H9 (cell line): ENCODE results near the gene AFAP1L2. TPM values are rescaled to one million over a fixed set of nuclear protein-coding genes. Genes with fewer than 3 reads are reported as not detected.

ENCODE experiments used
- DNase-seq: peaks from one replicate; pipeline ENCODE4 v3.0.0-alpha.2; 2017
- H2AFZ ChIP-seq: one replicate; pipeline ENCODE4 v1.6.1; 2013; ENCODE audit warnings: mild to moderate bottlenecking, low read length, control low read depth, moderate library complexity
- H2AK5ac ChIP-seq: 2 replicates; pipeline ENCODE4 v1.6.1; 2013; ENCODE audit warnings: low read length, control low read depth, mixed read lengths; ENCODE audit not compliant: insufficient read length
- H2BK120ac ChIP-seq: one replicate; pipeline ENCODE4 v1.6.1; 2013; ENCODE audit warnings: low read depth, mild to moderate bottlenecking, low read length, control low read depth, inconsistent platforms; ENCODE audit not compliant: poor library complexity, severe bottlenecking
- H2BK12ac ChIP-seq: 2 replicates; pipeline ENCODE4 v1.6.1; 2013; ENCODE audit warnings: low read length, control low read depth, mixed read lengths, low read depth; ENCODE audit not compliant: insufficient read length
- H2BK15ac ChIP-seq: 2 replicates; pipeline ENCODE4 v1.6.1; 2013; ENCODE audit warnings: low read depth, low read length, control low read depth
- H2BK20ac ChIP-seq: one replicate; pipeline ENCODE4 v1.6.1; 2013; ENCODE audit warnings: low read depth, mild to moderate bottlenecking, low read length, control low read depth, inconsistent platforms; ENCODE audit not compliant: poor library complexity, severe bottlenecking
- H2BK5ac ChIP-seq: 2 replicates; pipeline ENCODE4 v1.6.1; 2013; ENCODE audit warnings: low read length, control low read depth, mixed read lengths; ENCODE audit not compliant: insufficient read length
- H3K14ac ChIP-seq: 2 replicates; pipeline ENCODE4 v1.6.1; 2013; ENCODE audit warnings: low read length, control low read depth; ENCODE audit not compliant: insufficient read depth
- H3K18ac ChIP-seq: 2 replicates; pipeline ENCODE4 v1.6.1; 2013; ENCODE audit warnings: low read depth, mild to moderate bottlenecking, mixed read lengths, low read length, control low read depth; ENCODE audit not compliant: insufficient read length
- H3K23ac ChIP-seq: 2 replicates; pipeline ENCODE4 v1.6.1; 2013; ENCODE audit warnings: low read length, control low read depth, mixed read lengths, low read depth; ENCODE audit not compliant: insufficient read length
- H3K23me2 ChIP-seq: 2 replicates; pipeline ENCODE4 v1.6.1; 2013; ENCODE audit warnings: low read depth, mild to moderate bottlenecking, mixed read lengths, low read length, control low read depth; ENCODE audit not compliant: insufficient read length, poor library complexity, severe bottlenecking
- H3K27ac ChIP-seq: 2 replicates; pipeline ENCODE4 v1.5.1; 2013; ENCODE audit warnings: low read length, control low read depth, mixed read lengths, low read depth; ENCODE audit not compliant: insufficient read length
- H3K27me3 ChIP-seq: 2 replicates; pipeline ENCODE4 v1.6.1; 2013; ENCODE audit warnings: low read length, control low read depth, inconsistent platforms; ENCODE audit not compliant: insufficient read depth
- H3K4ac ChIP-seq: 2 replicates; pipeline ENCODE4 v1.6.1; 2013; ENCODE audit warnings: low read depth, mild to moderate bottlenecking, control low read depth, inconsistent platforms, low read length, moderate library complexity
- H3K4me1 ChIP-seq: 2 replicates; pipeline ENCODE4 v1.6.1; 2013; ENCODE audit warnings: low read length, control low read depth, inconsistent platforms; ENCODE audit not compliant: insufficient read depth
- H3K4me2 ChIP-seq: 2 replicates; pipeline ENCODE4 v1.6.1; 2013; ENCODE audit warnings: low read length, control low read depth, mixed read lengths; ENCODE audit not compliant: insufficient read length, insufficient read depth
- H3K56ac ChIP-seq: 2 replicates; pipeline ENCODE4 v1.6.1; 2013; ENCODE audit warnings: low read depth, mild to moderate bottlenecking, mixed read lengths, low read length, control low read depth; ENCODE audit not compliant: insufficient read length
- H3K79me1 ChIP-seq: 2 replicates; pipeline ENCODE4 v1.6.1; 2013; ENCODE audit warnings: low read depth, mild to moderate bottlenecking, moderate library complexity, low read length, control low read depth, inconsistent platforms; ENCODE audit not compliant: insufficient read depth, poor library complexity, severe bottlenecking
- H3K79me2 ChIP-seq: 2 replicates; pipeline ENCODE4 v1.6.1; 2013; ENCODE audit warnings: low read length, control low read depth, inconsistent platforms; ENCODE audit not compliant: insufficient read depth
- H3K9ac ChIP-seq: 2 replicates; pipeline ENCODE4 v1.6.1; 2013; ENCODE audit warnings: low read length, control low read depth, mixed read lengths; ENCODE audit not compliant: insufficient read length; ENCODE audit errors: extremely low read depth
- H3K9me3 ChIP-seq: one replicate; pipeline ENCODE4 v1.6.1; 2013; ENCODE audit warnings: low read depth, low read length, inconsistent platforms; ENCODE audit not compliant: control insufficient read depth
- H3T11ph ChIP-seq: one replicate; pipeline ENCODE4 v1.6.1; 2013; ENCODE audit warnings: mild to moderate bottlenecking, low read length, control low read depth, inconsistent platforms
- H4K20me1 ChIP-seq: one replicate; pipeline ENCODE4 v1.6.1; 2013; ENCODE audit not compliant: control insufficient read depth, insufficient read length, insufficient read depth
- H4K5ac ChIP-seq: 2 replicates; pipeline ENCODE4 v1.6.1; 2013; ENCODE audit warnings: low read depth, mild to moderate bottlenecking, mixed read lengths, low read length, control low read depth; ENCODE audit not compliant: insufficient read length
- H4K8ac ChIP-seq: replicated peaks from 2 replicates; pipeline ENCODE4 v1.6.1; 2013; ENCODE audit warnings: low read length, control low read depth, mixed read lengths, low read depth; ENCODE audit not compliant: insufficient read length
- H4K91ac ChIP-seq: 2 replicates; pipeline ENCODE4 v1.6.1; 2013; ENCODE audit warnings: low read depth, mild to moderate bottlenecking, moderate library complexity, mixed read lengths, low read length, control low read depth; ENCODE audit not compliant: insufficient read length
- H3K27ac Mint-ChIP-seq, 3 experiments: 2 replicates in 2 of 3; 3 replicates in 1 of 3; pipeline ENCODE4 v1.8.0; 2020 to 2021; ENCODE audit warnings: mixed read lengths in 3 of 3, mild to moderate bottlenecking in 1 of 3, moderate library complexity in 1 of 3
- H3K27me3 Mint-ChIP-seq: 2 replicates; pipeline ENCODE4 v1.8.0; 2021; ENCODE audit warnings: low read depth, mild to moderate bottlenecking, moderate library complexity, mixed read lengths
- H3K36me3 Mint-ChIP-seq, 3 experiments: 2 replicates in 2 of 3; 3 replicates in 1 of 3; pipeline ENCODE4 v1.8.0; 2020 to 2021; ENCODE audit warnings: low read depth in 3 of 3, mixed read lengths in 3 of 3; ENCODE audit not compliant: insufficient read depth in 1 of 3
- H3K4me1 Mint-ChIP-seq, 2 experiments: 2 replicates each; pipeline ENCODE4 v1.8.0; 2020; ENCODE audit warnings: mixed read lengths in 2 of 2
- H3K4me3 Mint-ChIP-seq, 2 experiments: 2 replicates in 1 of 2; 3 replicates in 1 of 2; pipeline ENCODE4 v1.8.0; 2020 to 2021; ENCODE audit warnings: mild to moderate bottlenecking in 2 of 2, mixed read lengths in 2 of 2, moderate library complexity in 1 of 2
- H3K9me3 Mint-ChIP-seq, 2 experiments: 2 replicates in 1 of 2; 3 replicates in 1 of 2; pipeline ENCODE4 v1.8.0; 2020; ENCODE audit warnings: mild to moderate bottlenecking in 2 of 2, mixed read lengths in 2 of 2, moderate library complexity in 1 of 2
- WGBS: extraction: QIAGEN DNeasy Blood & Tissue Kit; methylation state at CpG from one replicate; pipeline ENCODE4 v1.1.7; 2013; ENCODE audit warnings: missing lambda C conversion rate, low lambda C conversion rate, mixed read lengths; ENCODE audit not compliant: insufficient read length; ENCODE audit errors: extremely low coverage; 5-methylcytosine and 5-hydroxymethylcytosine counted together
- total RNA-seq: library from RNA; stranded (reverse); gene quantifications from 2 replicates; pipeline ENCODE4 v1.2.1, GENCODE V29; 2021
- TF ChIP-seq, protein P1 (sequence below): fragments of 200-600 bp; sonication (generic); conservative IDR thresholded peaks from 3 replicates; pipeline ENCODE4 v1.8.0; 2021; ENCODE audit warnings: antibody characterized with exemption, mild to moderate bottlenecking

AFAP1L2 gene
- total RNA-seq, 1 experiment from 2014 or later, result 0.77 TPM

DNA sequence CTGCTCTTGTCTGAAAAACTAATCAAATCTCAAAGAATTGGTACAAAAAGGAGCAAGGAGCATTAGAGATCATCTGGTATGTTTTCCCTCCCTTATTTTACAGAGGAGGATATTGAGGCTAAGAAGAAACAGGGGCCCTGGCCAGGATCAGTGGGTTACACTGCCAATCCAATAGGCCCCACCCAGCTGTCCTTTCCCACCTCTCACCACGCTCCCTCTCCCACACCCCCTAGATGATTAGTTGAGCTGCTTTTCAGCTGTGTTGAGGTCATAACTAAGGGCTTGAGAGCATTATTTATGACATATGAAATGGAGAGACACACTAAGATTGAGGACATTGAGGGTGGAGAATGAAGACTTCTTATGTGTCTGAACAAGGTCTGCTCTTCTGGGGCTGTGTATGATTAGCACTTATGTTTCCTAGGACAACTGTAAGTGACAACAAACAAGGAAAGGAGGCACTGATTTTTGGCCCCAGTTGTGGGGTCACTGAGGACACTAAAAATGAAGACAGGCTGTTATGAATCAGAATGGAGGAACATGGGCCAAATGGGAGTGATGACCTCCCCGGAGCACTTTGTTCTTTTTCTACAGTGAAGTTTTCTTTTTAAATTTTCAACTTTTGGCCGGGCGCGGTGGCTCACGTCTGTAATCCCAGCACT lies 138.8 kb downstream of the AFAP1L2 start:
- Histone ChIP-seq H2BK5ac (no peak overlapping the region), H2AFZ (no peak overlapping the region), H2BK12ac (no peak overlapping the region), H3K4me1 (no peaks in the 10 kb centered on the region; the same call in 1 of the 2 replicates), H3K27ac (no peak overlapping the region), H3T11ph (no peak overlapping the region), H3K9me3 (no peaks in the 10 kb centered on the region), H3K14ac (no peak overlapping the region), H3K4me2 (no peak overlapping the region), H2BK20ac (no peak overlapping the region), H2BK15ac (no peak overlapping the region), H3K79me1 (no peaks in the 10 kb centered on the region), H3K79me2 (no peaks in the 10 kb centered on the region), H3K18ac (no peak overlapping the region), H2AK5ac (no peak overlapping the region), H3K56ac (no peak overlapping the region), H4K91ac (no peak overlapping the region), H4K20me1 (no peaks in the 10 kb centered on the region), H3K9ac (no peak overlapping the region), H3K27me3 (no peaks in the 10 kb centered on the region; the same call in 1 of the 2 replicates), H2BK120ac (no peak overlapping the region), H3K4ac (no peak overlapping the region), H4K5ac (no peak overlapping the region), H3K23me2 (no peaks in the 10 kb centered on the region), H3K23ac (no peak overlapping the region), H4K8ac (no peak overlapping the region)
- H3K27me3 Mint-ChIP-seq, result no peaks in the 10 kb centered on the region; the same call in 1 of the 2 replicates
- no peaks in the 10 kb centered on the region for H3K9me3 Mint-ChIP-seq
- WGBS, result no CpG with 5 or more reads among the region's 6 CpGs
- TF ChIP-seq, protein P1, sequence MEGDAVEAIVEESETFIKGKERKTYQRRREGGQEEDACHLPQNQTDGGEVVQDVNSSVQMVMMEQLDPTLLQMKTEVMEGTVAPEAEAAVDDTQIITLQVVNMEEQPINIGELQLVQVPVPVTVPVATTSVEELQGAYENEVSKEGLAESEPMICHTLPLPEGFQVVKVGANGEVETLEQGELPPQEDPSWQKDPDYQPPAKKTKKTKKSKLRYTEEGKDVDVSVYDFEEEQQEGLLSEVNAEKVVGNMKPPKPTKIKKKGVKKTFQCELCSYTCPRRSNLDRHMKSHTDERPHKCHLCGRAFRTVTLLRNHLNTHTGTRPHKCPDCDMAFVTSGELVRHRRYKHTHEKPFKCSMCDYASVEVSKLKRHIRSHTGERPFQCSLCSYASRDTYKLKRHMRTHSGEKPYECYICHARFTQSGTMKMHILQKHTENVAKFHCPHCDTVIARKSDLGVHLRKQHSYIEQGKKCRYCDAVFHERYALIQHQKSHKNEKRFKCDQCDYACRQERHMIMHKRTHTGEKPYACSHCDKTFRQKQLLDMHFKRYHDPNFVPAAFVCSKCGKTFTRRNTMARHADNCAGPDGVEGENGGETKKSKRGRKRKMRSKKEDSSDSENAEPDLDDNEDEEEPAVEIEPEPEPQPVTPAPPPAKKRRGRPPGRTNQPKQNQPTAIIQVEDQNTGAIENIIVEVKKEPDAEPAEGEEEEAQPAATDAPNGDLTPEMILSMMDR, result no peak
- no peak for DNase-seq
- H3K4me1 Mint-ChIP-seq, result peaks cover 12 to 15% of the 10 kb centered on the region in 2 experiments
- H3K4me3 Mint-ChIP-seq, result no peak overlapping the region
- no peaks in the 10 kb centered on the region for H3K36me3 Mint-ChIP-seq
- H3K27ac Mint-ChIP-seq, result no peak overlapping the region; a peak in 1 of 7 replicates
